Upper lobe of left lung (tissue), 6 donors: ENCODE results near the gene ESAM. TPM values are rescaled to one million over a fixed set of nuclear protein-coding genes. Genes with fewer than 3 reads are reported as not detected.
A peak's percentile ranks its signal among the peaks of the same experiment; 100 is the strongest.

Experiments
- ATAC-seq, 2 donors: fragments of 200-7000 bp; cut with Tn5 transposase; one replicate each; pipeline ENCODE4 v1.9.1; 2022; ENCODE audit warnings: mild to moderate bottlenecking in 2 of 2, moderate library complexity in 2 of 2; ENCODE audit not compliant: low FRiP score in 2 of 2
- DNase-seq, 2 donors: peaks; one replicate each; pipeline ENCODE4 v3.0.0-alpha.2; 2019 to 2020
- H3K27ac ChIP-seq, 4 donors: fragments of 200-600 bp; sonication (generic); one replicate each; pipeline ENCODE4 v1.5.1; 2016 to 2019
- H3K27me3 ChIP-seq, 4 donors: fragments of 200-600 bp; sonication (generic); one replicate each; pipeline ENCODE4 v1.5.1; 2017 to 2019
- H3K36me3 ChIP-seq, 4 donors: fragments of 200-600 bp; sonication (generic); one replicate each; pipeline ENCODE4 v1.5.1; 2016 to 2019
- H3K4me1 ChIP-seq, 4 donors: fragments of 200-600 bp; sonication (generic); one replicate each; pipeline ENCODE4 v1.5.1; 2018 to 2019
- H3K4me3 ChIP-seq, 4 donors: fragments of 200-600 bp; sonication (generic); one replicate each; pipeline ENCODE4 v1.5.1; 2017 to 2019; ENCODE audit warnings: mild to moderate bottlenecking in 2 of 4, moderate library complexity in 1 of 4
- H3K9me3 ChIP-seq, 4 donors: fragments of 200-600 bp; sonication (generic); one replicate each; pipeline ENCODE4 v1.5.1; 2018 to 2019
- EP300 ChIP-seq, 4 donors: sonication (generic); formaldehyde crosslinking; IDR thresholded peaks; one replicate each; pipeline ENCODE4 v1.5.1; 2017; ENCODE audit warnings: antibody characterized with exemption in 4 of 4, control low read depth in 2 of 4
- POLR2A ChIP-seq, 4 donors: fragments of 450-650 bp; IDR thresholded peaks; one replicate each; pipeline ENCODE4 v1.5.1; 2016 to 2017; ENCODE audit warnings: antibody characterized with exemption in 4 of 4, mild to moderate bottlenecking in 2 of 4
- POLR2AphosphoS5 ChIP-seq, 2 donors: sonication (generic); formaldehyde crosslinking; IDR thresholded peaks; one replicate each; pipeline ENCODE4 v1.5.1; 2017; ENCODE audit warnings: antibody characterized with exemption in 2 of 2
- WGBS, 2 donors: methylation state at CpG; one replicate each; pipeline ENCODE4 v1.1.5; 2017 to 2018; 5-methylcytosine and 5-hydroxymethylcytosine counted together
- total RNA-seq, 6 donors: library from RNA; depleted of rRNA in 4 of 6; stranded (reverse); fragments of >200 nt in 4 of 6; gene quantifications; one replicate each; pipeline versions ENCODE4 v1.1.0 to v1.2.1, GENCODE V29; 2016 to 2021
- TF ChIP-seq, protein P1 (sequence below), 6 experiments: fragments of 450-650 bp in 4 of 6; fragments of 200-600 bp in 2 of 6; sonication (generic) in 2 of 6; IDR thresholded peaks; one replicate each; pipeline ENCODE4 v1.5.1; 2016 to 2019; ENCODE audit warnings: antibody characterized with exemption in 6 of 6
- donor health status: DM: no; HTN: no; CAD: no; lungs with moderate emphysema.
- donor health status: DM: no; HTN: yes; CAD: no; lungs with severe emphysema.

The ESAM gene
- total RNA-seq, 6 donors from 2014 or later, result 39.8 to 177 (median 128) TPM

DNA sequence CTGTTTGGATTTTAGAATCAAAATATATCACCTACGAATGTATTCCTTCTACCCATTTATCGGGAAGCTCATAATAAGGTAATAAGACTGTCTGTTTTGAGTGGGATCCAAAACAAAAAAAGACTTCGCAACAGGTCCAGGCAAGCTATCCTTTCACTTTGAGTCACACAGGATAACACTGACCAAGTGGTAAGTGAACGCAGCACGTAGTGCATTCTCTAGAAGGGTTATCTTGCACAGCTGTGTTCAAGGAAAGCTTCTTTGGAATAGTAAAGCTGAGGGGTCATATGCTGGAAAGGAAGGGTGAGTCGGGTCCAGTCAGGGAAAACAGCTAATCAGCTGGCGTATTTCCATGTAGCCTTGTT, 44.7 kb downstream of the ESAM start:
- DNase-seq (no peak), ATAC-seq (peak in 1 of 2 donors; percentile 31)
- H3K36me3 ChIP-seq, result no peaks in the 10 kb centered on the region
- no peaks in the 10 kb centered on the region for H3K9me3 ChIP-seq
- H3K27me3 ChIP-seq, result peaks cover 0 to 6% (median 1%) of the 10 kb centered on the region in 4 donors
- peak overlapping the region; percentile 57 to 83 (median 76) for H3K27ac ChIP-seq
- WGBS, 2 donors, result 33 to 42% methylated on average over 5 to 7 of the region's 7 CpGs
- peak overlapping the region; percentile 26 to 53 (median 44) for H3K4me3 ChIP-seq
- peaks cover 9 to 20% (median 13%) of the 10 kb centered on the region in 4 donors for H3K4me1 ChIP-seq
- TF ChIP-seq, protein P1, sequence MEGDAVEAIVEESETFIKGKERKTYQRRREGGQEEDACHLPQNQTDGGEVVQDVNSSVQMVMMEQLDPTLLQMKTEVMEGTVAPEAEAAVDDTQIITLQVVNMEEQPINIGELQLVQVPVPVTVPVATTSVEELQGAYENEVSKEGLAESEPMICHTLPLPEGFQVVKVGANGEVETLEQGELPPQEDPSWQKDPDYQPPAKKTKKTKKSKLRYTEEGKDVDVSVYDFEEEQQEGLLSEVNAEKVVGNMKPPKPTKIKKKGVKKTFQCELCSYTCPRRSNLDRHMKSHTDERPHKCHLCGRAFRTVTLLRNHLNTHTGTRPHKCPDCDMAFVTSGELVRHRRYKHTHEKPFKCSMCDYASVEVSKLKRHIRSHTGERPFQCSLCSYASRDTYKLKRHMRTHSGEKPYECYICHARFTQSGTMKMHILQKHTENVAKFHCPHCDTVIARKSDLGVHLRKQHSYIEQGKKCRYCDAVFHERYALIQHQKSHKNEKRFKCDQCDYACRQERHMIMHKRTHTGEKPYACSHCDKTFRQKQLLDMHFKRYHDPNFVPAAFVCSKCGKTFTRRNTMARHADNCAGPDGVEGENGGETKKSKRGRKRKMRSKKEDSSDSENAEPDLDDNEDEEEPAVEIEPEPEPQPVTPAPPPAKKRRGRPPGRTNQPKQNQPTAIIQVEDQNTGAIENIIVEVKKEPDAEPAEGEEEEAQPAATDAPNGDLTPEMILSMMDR (IDR thresholded peaks at IDR 0.05), result no peak
- TF ChIP-seq POLR2A (IDR thresholded peaks at IDR 0.05) (no peak), POLR2AphosphoS5 (IDR thresholded peaks at IDR 0.05) (no peak), EP300 (IDR thresholded peaks at IDR 0.05) (no peak)

DNA sequence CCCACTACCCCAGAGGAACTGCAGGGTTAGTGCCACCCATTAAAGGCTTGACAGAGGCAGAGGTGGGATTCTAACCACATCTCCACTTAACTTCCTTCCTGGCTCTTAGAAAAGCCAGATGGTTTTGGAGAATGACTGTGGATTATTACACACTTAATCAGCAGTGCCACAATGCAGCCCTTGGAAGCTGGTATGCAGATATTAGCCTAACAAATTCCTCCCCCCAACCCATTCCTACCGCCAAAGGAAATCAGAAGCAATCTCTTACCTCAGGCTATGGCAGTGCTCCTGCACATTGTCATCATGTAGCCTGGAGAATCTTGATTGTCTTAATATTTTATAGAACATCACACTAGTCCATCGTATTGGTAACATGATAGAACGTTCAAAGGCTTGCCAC, 45.5 kb downstream of the ESAM start:
- Histone ChIP-seq H3K27me3 (peaks cover 0 to 6% (median 1%) of the 10 kb centered on the region in 4 donors), H3K9me3 (no peaks in the 10 kb centered on the region), H3K27ac (peak overlapping the region in 1 of 4 donors; percentile 2), H3K4me1 (peaks cover 9 to 20% (median 13%) of the 10 kb centered on the region in 4 donors), H3K4me3 (no peak overlapping the region), H3K36me3 (no peaks in the 10 kb centered on the region)
- 64 to 69% methylated on average over 3 of the region's 3 CpGs for WGBS, 2 donors
- ATAC-seq (no peak), DNase-seq (no peak)
- no peak for TF ChIP-seq POLR2A (IDR thresholded peaks at IDR 0.05)
- no peak for TF ChIP-seq POLR2AphosphoS5 (IDR thresholded peaks at IDR 0.05)
- no peak for TF ChIP-seq EP300 (IDR thresholded peaks at IDR 0.05)
- TF ChIP-seq, protein P1 (IDR thresholded peaks at IDR 0.05), result no peak

DNA sequence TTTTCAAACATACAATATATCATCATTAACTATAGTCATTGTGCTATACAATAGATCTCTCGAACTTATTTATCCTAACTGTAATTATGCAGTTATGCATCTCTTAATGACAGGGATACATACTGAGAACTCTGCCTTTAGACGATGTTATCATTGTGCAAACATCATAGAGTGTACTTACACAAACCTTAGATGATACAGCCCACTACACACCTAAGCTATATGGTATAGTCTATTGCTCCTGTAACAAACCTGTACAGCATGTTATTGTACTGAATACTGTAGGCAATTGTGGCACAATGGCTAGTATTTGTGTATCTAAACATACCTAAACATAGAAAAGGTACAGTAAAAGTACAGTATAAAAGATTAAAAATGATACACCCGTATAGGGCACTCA, 49.7 kb downstream of the ESAM start:
- ATAC-seq, result no peak
- WGBS, 2 donors, result 61 to 84% methylated on average over 3 of the region's 3 CpGs
- no peak for DNase-seq
- Histone ChIP-seq H3K27ac (no peak overlapping the region), H3K36me3 (no peaks in the 10 kb centered on the region), H3K9me3 (peaks cover 0 to 4% (median 0%) of the 10 kb centered on the region in 4 donors), H3K27me3 (no peaks in the 10 kb centered on the region), H3K4me1 (peaks cover 0 to 5% (median 2%) of the 10 kb centered on the region in 4 donors), H3K4me3 (no peak overlapping the region)
- TF ChIP-seq POLR2A (IDR thresholded peaks at IDR 0.05) (no peak), POLR2AphosphoS5 (IDR thresholded peaks at IDR 0.05) (no peak), EP300 (IDR thresholded peaks at IDR 0.05) (no peak)
- TF ChIP-seq, protein P1 (IDR thresholded peaks at IDR 0.05), result no peak

DNA sequence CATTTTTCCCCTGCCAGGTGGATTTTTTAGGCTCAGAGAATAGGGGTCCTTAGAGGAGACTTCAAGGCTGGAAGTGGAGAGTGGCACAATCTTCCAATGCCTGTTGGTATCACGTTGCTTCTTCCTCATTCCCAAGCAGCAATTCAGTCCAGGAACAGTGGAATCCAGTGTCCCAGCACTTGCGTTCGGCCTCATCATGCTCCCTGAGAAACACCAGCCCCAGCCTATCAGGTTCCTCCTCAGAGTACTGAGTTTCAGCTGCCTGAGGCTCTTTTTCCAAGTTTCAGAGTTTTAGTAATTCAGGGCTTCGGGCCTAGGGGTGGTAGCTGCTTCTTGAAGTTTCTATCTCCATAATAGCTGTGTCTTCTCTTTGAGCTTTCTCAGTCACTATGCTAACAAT, 54.3 kb downstream of the ESAM start:
- 90 to 92% methylated on average over 4 of the region's 4 CpGs for WGBS, 2 donors
- DNase-seq (no peak), ATAC-seq (no peak)
- Histone ChIP-seq H3K4me1 (peaks cover 0 to 4% (median 0%) of the 10 kb centered on the region in 4 donors), H3K27me3 (no peaks in the 10 kb centered on the region), H3K4me3 (no peak overlapping the region), H3K36me3 (no peaks in the 10 kb centered on the region), H3K9me3 (peaks cover 0 to 4% (median 0%) of the 10 kb centered on the region in 4 donors), H3K27ac (no peak overlapping the region)
- TF ChIP-seq EP300 (IDR thresholded peaks at IDR 0.05) (no peak), POLR2A (IDR thresholded peaks at IDR 0.05) (no peak), POLR2AphosphoS5 (IDR thresholded peaks at IDR 0.05) (no peak)
- TF ChIP-seq, protein P1 (IDR thresholded peaks at IDR 0.05), result no peak

Other genes with a start within 250 kb of the ESAM start
- gene OR8B12, start 218.6 kb downstream of the ESAM start, total RNA-seq, result not detected
- gene OR8A1, start 192.3 kb downstream of the ESAM start, total RNA-seq, result not detected
- gene PANX3, start 150.9 kb downstream of the ESAM start, total RNA-seq, result not detected
- 10 to 100 TPM; 42.3 to 66.6 (median 47.1) TPM for gene TBRG1, start 139.4 kb downstream of the ESAM start, total RNA-seq
- 10 to 100 TPM; 21.6 to 42.7 (median 29.3) TPM for gene SIAE, start 88.6 kb downstream of the ESAM start, total RNA-seq
- 10 to 100 TPM in 2 of 6 donors, 1 to 10 TPM in 4; 3.6 to 28.0 (median 7.6) TPM for gene SPA17, start 88.4 kb downstream of the ESAM start, total RNA-seq
- 100 to 1,000 TPM in 1 of 6 donors, 10 to 100 TPM in 5; 30.9 to 111 (median 77.6) TPM for gene NRGN, start 22.3 kb downstream of the ESAM start, total RNA-seq
- 10 to 100 TPM; 32.5 to 55.3 (median 40.2) TPM for gene VSIG2, start 10.0 kb downstream of the ESAM start, total RNA-seq
- 10 to 100 TPM; 10.5 to 69.1 (median 14.0) TPM for gene MSANTD2, start 38.1 kb upstream of the ESAM start, total RNA-seq
- 10 to 100 TPM in 2 of 6 donors, 1 to 10 TPM in 4; 6.4 to 40.9 (median 7.5) TPM for gene ROBO3, start 103.1 kb upstream of the ESAM start, total RNA-seq
- gene ROBO4, start 135.6 kb upstream of the ESAM start, total RNA-seq, result 100 to 1,000 TPM in 2 of 6 donors, 10 to 100 TPM in 4; 17.3 to 111 (median 50.2) TPM
- not detected for gene HEPN1, start 157.0 kb upstream of the ESAM start, total RNA-seq
- under 1 TPM in 1 of 6 donors, not detected in 5; 0.14 TPM for gene HEPACAM, start 173.8 kb upstream of the ESAM start, total RNA-seq
- gene CCDC15, start 191.9 kb upstream of the ESAM start, total RNA-seq, result 1 to 10 TPM in 4 of 6 donors, under 1 TPM in 2; 0.89 to 3.1 (median 1.2) TPM